ENCODE data around the gene MARF1.
A peak's percentile ranks its signal among the peaks of the same experiment; 100 is the strongest.
"Not testable (repeated sequence)": the region's sequence is repeated elsewhere in the genome, so short reads cannot be mapped to it uniquely, and the experiment has no call there.

Gene MARF1

GRCh38 chr16:15643048-15643945 lies at the start of gene MARF1:
TSS of gene MARF1 (minus strand) at chr16:15643154. CDS start at chr16:15639233, 3,921 bp downstream.
- no peaks in the 10 kb centered on the region for H3K27me3 Mint-ChIP-seq
- H3K4me3 Mint-ChIP-seq = peak within 1 kb of the TSS; percentile 88
- no peaks in the 10 kb centered on the region for H3K9me3 Mint-ChIP-seq
- H3K27ac Mint-ChIP-seq = peak within 1 kb of the TSS; percentile 99
- DNase-seq = peak; percentile 99
- H3K4me1 Mint-ChIP-seq (ENCODE audit: low read depth) = peaks cover 58% of the 10 kb centered on the region
- H3K36me3 Mint-ChIP-seq (ENCODE audit: low read depth) = peaks cover 36% of the 10 kb centered on the region

DNA sequence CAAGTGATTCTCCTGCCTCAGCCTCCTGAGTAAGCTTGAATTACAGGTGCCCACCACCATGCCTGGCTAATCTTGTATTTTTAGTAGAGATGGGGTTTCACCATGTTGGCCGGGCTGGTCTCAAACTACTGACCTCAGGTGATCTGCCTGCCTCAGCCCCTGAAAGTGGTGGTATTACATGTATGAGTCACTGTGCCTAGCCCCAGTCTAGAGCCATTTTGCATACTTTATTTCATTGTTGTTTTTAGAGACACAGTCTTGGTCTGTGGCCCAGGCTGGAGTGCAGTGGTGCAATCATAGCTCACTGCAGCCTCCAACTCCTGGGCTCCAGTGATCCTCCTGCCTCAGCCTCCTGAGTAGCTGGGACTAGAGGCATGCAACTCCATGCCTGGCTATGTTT lies 49.6 kb upstream of the MARF1 start:
- not testable (repeated sequence) for H3K4me1 Mint-ChIP-seq (ENCODE audit: low read depth); H3K27me3 Mint-ChIP-seq; DNase-seq; H3K9me3 Mint-ChIP-seq; H3K4me3 Mint-ChIP-seq
- H3K36me3 Mint-ChIP-seq (ENCODE audit: low read depth) = peaks cover 94% of the 10 kb centered on the region
- H3K27ac Mint-ChIP-seq = peak overlapping the region; percentile 59

DNA sequence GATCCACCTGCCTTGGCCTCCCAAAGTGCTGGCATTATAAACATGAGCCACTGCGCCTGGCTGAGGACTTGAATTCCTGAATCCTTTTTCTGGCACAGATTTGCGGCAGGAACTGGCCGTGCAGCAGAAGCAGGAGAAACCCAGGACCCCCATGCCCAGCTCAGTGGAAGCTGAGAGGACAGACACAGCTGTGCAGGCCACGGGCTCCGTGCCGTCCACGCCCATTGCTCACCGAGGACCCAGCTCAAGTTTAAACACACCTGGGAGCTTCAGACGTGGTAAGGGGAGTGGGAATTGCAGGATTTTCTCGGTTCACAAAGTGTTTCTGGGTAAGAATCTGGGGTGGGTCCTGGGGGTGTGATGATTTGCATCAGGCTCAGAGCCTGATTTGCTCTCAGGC lies 48.1 kb upstream of the MARF1 start:
- no peaks in the 10 kb centered on the region for H3K27me3 Mint-ChIP-seq
- no peak for DNase-seq
- peaks cover 94% of the 10 kb centered on the region for H3K36me3 Mint-ChIP-seq (ENCODE audit: low read depth)
- H3K9me3 Mint-ChIP-seq = no peaks in the 10 kb centered on the region
- no peak overlapping the region for H3K4me3 Mint-ChIP-seq
- no peaks in the 10 kb centered on the region for H3K4me1 Mint-ChIP-seq (ENCODE audit: low read depth)
- H3K27ac Mint-ChIP-seq = no peak overlapping the region

DNA sequence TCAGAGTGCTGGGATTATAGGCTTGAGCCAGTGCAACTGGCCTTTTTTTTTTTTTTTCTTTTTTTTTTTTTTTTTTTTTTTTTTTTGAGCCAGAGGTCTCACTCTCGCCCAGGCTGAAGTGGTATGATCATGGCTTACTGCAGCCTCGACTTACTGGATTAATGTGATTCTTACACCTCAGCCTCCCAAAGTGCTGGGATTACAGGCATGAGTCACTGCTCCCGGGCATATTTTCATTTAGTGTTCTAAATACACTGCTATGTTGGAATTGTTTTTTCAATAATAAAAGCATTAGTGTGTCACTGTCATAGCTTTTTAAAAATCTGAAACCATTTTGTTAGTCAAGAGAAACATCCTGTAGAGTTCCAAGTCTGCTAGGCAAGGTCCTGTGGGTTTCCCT lies 47.3 kb upstream of the MARF1 start:
- peak overlapping the region; percentile 26 for H3K27ac Mint-ChIP-seq
- H3K9me3 Mint-ChIP-seq = no peaks in the 10 kb centered on the region
- peaks cover 97% of the 10 kb centered on the region for H3K36me3 Mint-ChIP-seq (ENCODE audit: low read depth)
- H3K4me3 Mint-ChIP-seq = no peak overlapping the region
- no peak for DNase-seq
- no peaks in the 10 kb centered on the region for H3K4me1 Mint-ChIP-seq (ENCODE audit: low read depth)
- H3K27me3 Mint-ChIP-seq = no peaks in the 10 kb centered on the region

DNA sequence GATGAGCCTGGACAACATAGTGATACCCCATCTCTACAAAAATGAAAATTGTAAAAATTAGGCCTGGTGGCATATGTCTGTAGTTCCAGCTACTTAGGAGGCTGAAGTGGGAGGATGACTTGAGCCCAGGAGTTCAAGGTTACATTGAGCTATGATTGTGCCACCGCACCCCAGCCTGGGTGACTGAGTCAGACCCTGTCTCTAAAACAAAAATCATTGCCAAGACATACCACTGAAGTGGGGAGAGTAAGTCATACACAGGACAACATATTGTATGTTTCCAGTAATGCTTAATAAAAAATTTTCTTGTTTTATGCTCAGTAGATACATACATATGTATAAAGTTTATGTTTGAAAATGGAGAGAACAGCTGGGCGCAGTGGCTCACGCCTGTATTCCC lies 46.3 kb upstream of the MARF1 start:
- Mint-ChIP-seq H3K9me3 (no peaks in the 10 kb centered on the region), H3K27me3 (no peaks in the 10 kb centered on the region), H3K4me3 (no peak overlapping the region), H3K36me3 (ENCODE audit: low read depth) (peaks cover 97% of the 10 kb centered on the region), H3K27ac (peak overlapping the region; percentile 26), H3K4me1 (ENCODE audit: low read depth) (no peaks in the 10 kb centered on the region)
- no peak for DNase-seq

DNA sequence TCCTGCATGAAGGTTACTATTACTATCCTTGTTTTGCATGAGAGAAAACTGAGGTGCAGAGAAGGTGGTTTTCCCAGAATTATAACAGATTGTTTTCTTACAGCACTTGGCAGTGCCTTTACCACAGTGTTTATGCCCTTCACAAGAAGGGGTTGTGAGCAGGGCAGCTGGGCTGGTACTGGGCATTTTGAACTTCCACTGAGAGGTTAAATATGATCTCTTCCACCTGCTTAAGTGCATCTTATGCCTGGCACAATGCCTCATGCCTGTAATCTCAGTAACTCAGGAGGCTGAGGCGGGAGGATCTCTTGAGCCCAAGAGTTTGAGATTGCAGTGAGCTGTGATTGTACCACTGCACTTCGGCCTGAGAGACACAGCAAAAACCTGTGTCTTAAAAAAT lies 43.3 kb upstream of the MARF1 start:
- H3K9me3 Mint-ChIP-seq = no peaks in the 10 kb centered on the region
- H3K27me3 Mint-ChIP-seq = no peaks in the 10 kb centered on the region
- no peak for DNase-seq
- no peak overlapping the region for H3K4me3 Mint-ChIP-seq
- H3K36me3 Mint-ChIP-seq (ENCODE audit: low read depth) = peaks cover 95% of the 10 kb centered on the region
- H3K27ac Mint-ChIP-seq = no peak overlapping the region
- H3K4me1 Mint-ChIP-seq (ENCODE audit: low read depth) = peaks cover 8% of the 10 kb centered on the region

- Mint-ChIP-seq H3K27ac (peak overlapping the region; percentile 59), H3K27me3 (no peaks in the 10 kb centered on the region), H3K36me3 (ENCODE audit: low read depth) (peaks cover 93% of the 10 kb centered on the region), H3K9me3 (no peaks in the 10 kb centered on the region), H3K4me1 (ENCODE audit: low read depth) (peaks cover 11% of the 10 kb centered on the region), H3K4me3 (no peak overlapping the region)
- peak; percentile 44 for DNase-seq
Measured at GRCh38 chr16:15682105-15682570, 39.2 kb upstream of the MARF1 start.

DNA sequence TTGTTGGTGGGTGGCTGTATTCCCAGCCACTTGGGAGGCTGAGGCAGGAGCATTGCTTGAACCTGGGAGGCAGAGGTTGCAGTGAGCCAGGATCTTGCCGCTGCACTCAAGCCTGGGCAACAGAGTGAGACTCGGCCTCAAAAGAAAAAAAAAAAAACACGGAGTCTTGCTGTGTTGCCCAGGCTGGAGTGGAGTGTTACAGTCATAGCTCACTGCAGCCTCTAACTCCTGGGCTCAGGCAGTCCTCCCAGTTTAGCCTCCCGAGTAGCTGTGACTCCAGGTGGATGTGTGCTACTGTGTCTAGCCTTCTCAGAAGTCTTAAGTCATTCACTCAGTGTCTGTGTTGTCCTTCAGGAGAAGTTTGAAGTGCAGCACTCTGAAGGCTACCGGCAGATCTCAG lies 34.5 kb upstream of the MARF1 start:
- Mint-ChIP-seq H3K27me3 (no peaks in the 10 kb centered on the region), H3K9me3 (no peaks in the 10 kb centered on the region), H3K4me3 (no peak overlapping the region), H3K4me1 (ENCODE audit: low read depth) (peaks cover 37% of the 10 kb centered on the region), H3K36me3 (ENCODE audit: low read depth) (peaks cover 93% of the 10 kb centered on the region), H3K27ac (no peak overlapping the region)
- no peak for DNase-seq

GRCh38 chr16:15676506-15676905 lies 33.6 kb upstream of the MARF1 start:
- Mint-ChIP-seq H3K4me1 (ENCODE audit: low read depth) (peaks cover 41% of the 10 kb centered on the region), H3K9me3 (no peaks in the 10 kb centered on the region), H3K4me3 (no peak overlapping the region), H3K36me3 (ENCODE audit: low read depth) (peaks cover 93% of the 10 kb centered on the region), H3K27me3 (no peaks in the 10 kb centered on the region), H3K27ac (peak overlapping the region; percentile 2)
- no peak for DNase-seq

DNA sequence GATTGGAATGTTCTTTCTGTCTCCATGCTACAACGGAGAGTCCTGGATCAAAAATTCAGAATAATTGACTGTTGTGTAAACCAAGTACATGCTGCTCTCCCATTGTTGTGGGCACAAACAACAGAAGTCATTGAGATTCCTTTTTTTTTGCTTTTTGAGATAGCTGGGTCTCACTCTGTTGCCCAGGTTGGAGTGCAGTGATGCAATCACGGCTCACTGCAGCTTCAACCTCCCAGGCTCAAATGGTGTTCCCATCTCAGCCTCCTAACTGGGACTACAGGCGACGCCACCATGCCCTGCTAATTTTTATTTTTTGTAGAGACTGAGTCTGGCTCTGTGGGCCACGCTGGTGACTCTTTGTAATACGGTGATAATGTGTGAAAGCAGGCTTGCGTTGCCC lies 31.6 kb upstream of the MARF1 start:
- Mint-ChIP-seq H3K36me3 (ENCODE audit: low read depth) (peaks cover 95% of the 10 kb centered on the region), H3K27ac (peak overlapping the region; percentile 91), H3K9me3 (no peaks in the 10 kb centered on the region), H3K4me1 (ENCODE audit: low read depth) (peaks cover 40% of the 10 kb centered on the region), H3K27me3 (no peaks in the 10 kb centered on the region), H3K4me3 (no peak overlapping the region)
- DNase-seq = no peak

- Mint-ChIP-seq H3K4me1 (ENCODE audit: low read depth) (peaks cover 40% of the 10 kb centered on the region), H3K36me3 (ENCODE audit: low read depth) (peaks cover 96% of the 10 kb centered on the region), H3K27ac (peak overlapping the region; percentile 91), H3K4me3 (peak overlapping the region; percentile 48), H3K27me3 (no peaks in the 10 kb centered on the region), H3K9me3 (no peaks in the 10 kb centered on the region)
- DNase-seq = peak; percentile 61
Measured at GRCh38 chr16:15672514-15673167, 29.7 kb upstream of the MARF1 start.

DNA sequence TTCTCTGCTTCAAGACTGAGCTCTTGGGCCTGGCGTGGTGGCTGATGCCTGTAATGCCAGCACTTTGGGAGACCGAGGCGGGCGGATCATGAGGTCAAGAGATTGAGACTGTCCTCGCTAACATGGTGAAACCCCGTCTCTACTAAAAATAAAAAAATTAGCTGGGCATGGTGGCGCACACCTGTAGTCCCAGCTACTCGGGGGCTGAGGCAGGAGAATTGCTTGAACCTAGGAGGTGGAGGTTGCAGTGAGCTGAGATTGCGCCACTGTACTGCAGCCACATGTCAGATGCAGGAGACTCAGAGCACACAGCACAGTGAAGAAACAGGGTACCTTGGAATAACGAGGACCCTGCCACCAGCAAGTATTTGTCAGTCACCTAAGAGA lies 29.2 kb upstream of the MARF1 start:
- H3K27ac Mint-ChIP-seq = peak overlapping the region; percentile 91
- DNase-seq, H3K27me3 Mint-ChIP-seq, H3K4me3 Mint-ChIP-seq, H3K9me3 Mint-ChIP-seq: not testable (repeated sequence)
- peaks cover 40% of the 10 kb centered on the region for H3K4me1 Mint-ChIP-seq (ENCODE audit: low read depth)
- H3K36me3 Mint-ChIP-seq (ENCODE audit: low read depth) = peaks cover 98% of the 10 kb centered on the region

DNA sequence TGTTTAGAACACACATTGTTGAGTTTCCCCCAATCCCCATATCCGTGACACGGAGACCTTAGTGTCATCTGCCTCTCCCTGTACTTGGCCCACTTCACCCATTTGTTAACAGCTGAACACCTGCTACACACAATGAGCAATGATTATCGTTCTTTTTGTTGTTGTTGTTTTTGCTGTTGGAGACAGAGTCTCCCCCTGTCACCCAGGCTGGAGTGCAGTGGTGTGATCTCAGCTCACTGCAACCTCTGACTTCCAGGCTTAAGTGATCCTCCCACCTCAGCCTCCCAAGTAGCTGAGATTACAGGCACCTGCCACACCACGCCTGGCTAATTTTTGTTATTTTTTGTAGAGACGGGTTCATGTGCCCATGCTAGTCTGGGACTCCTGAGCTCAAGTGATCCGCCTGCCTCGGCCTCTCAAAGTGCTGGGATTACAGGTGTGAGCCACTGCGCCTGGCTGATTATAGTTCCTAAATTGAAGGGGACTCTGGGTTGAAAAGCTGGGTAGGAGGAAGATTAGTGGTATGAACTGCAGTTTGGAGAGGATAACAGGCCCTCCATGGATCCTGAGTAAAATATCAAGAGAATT lies 28.7 kb upstream of the MARF1 start:
- H3K4me1 Mint-ChIP-seq (ENCODE audit: low read depth) = peaks cover 40% of the 10 kb centered on the region
- H3K27ac Mint-ChIP-seq = peak overlapping the region; percentile 91
- no peak overlapping the region for H3K4me3 Mint-ChIP-seq
- H3K36me3 Mint-ChIP-seq (ENCODE audit: low read depth) = peaks cover 98% of the 10 kb centered on the region
- H3K27me3 Mint-ChIP-seq = no peaks in the 10 kb centered on the region
- DNase-seq = no peak
- no peaks in the 10 kb centered on the region for H3K9me3 Mint-ChIP-seq

- H3K9me3 Mint-ChIP-seq = no peaks in the 10 kb centered on the region
- no peak overlapping the region for H3K27ac Mint-ChIP-seq
- no peak overlapping the region for H3K4me3 Mint-ChIP-seq
- H3K27me3 Mint-ChIP-seq = no peaks in the 10 kb centered on the region
- DNase-seq = no peak
- peaks cover 17% of the 10 kb centered on the region for H3K4me1 Mint-ChIP-seq (ENCODE audit: low read depth)
- peaks cover 89% of the 10 kb centered on the region for H3K36me3 Mint-ChIP-seq (ENCODE audit: low read depth)
Measured at GRCh38 chr16:15667091-15667742, 24.3 kb upstream of the MARF1 start.
